HG02885 (cell line): Measurements from ENCODE around the gene PLD4.
"Not testable (repeated sequence)": the region's sequence is repeated elsewhere in the genome, so short reads cannot be mapped to it uniquely, and the experiment has no call there.

ENCODE experiments used
- ATAC-seq: cut with Tn5 transposase; IDR thresholded peaks from one replicate; pipeline ENCODE4 v1.9.1; 2021; ENCODE audit warnings: mild to moderate bottlenecking; ENCODE audit not compliant: unreplicated experiment, poor library complexity

PLD4 gene

GRCh38 chr14:104898195-104898558 is 26.5 kb upstream of the PLD4 start:
- no peak for ATAC-seq

DNA sequence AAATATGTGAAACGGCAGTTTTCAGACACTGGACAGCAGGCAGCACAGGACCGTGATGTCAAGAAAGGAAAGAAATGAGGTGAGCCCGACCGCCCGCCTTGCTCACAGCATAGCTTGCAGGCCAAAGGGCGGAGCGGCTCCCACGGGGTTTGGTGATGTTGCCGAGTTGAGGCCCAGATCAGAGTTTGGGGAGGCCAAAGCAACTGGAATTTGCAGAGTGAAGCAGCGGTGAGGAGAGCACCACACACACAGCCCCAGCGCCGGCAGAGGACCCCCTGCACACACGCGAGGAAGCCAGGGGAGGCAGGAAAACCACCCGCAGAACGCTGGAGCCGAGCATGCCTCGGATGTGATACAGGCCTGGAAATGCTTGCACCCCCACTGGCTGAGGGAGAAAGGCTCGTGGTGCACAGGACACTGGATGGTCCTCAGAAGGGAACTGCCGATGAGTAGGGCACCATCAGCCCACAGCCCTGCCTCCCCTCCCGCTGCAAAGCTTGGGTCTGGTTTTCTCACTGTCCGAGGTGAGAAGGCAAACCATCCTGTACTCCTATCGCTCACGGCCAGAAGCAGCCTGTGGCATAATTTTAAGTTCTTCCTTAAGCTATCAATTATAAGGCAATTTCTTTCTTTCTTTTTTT is 25.7 kb upstream of the PLD4 start:
- ATAC-seq: no peak

DNA sequence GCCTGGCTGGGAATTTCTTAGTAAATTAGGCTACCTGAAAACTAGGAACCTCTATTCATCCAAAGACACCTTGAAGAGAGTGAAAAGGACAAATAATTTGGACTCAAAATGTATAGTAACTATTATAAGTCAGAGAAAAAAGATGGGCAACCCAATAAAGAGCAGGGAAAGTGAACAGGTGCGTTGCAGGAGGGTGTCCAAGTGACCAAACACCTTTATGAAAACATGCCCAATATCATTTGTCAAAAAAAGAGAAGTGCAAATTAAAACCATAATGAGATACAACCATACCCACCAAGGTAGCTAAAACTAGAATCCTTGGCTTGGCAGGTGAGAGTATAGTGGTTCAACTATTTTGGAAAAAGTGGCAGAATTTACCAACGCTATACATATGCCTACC is 24.9 kb upstream of the PLD4 start:
- ATAC-seq: no peak

GRCh38 chr14:104900639-104901512 is 23.8 kb upstream of the PLD4 start:
- no peak for ATAC-seq

GRCh38 chr14:104903990-104904389 is 20.7 kb upstream of the PLD4 start:
- no peak for ATAC-seq

- not testable (repeated sequence) for ATAC-seq
These were observed 19.8 kb upstream of the PLD4 start for GRCh38 chr14:104904650-104905578.

DNA sequence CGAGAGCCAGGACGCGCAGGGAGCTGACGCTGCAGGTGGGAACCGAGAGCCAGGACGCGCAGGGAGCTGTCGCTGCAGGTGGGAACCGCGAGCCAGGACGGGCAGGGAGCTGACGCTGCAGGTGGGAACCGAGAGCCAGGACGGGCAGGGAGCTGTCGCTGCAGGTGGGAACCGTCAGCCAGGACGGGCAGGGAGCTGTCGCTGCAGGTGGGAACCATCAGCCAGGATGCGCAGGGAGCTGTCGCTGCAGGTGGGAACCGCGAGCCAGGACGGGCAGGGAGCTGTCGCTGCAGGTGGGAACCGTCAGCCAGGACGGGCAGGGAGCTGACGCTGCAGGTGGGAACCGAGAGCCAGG is 19.1 kb upstream of the PLD4 start:
- not testable (repeated sequence) for ATAC-seq

DNA sequence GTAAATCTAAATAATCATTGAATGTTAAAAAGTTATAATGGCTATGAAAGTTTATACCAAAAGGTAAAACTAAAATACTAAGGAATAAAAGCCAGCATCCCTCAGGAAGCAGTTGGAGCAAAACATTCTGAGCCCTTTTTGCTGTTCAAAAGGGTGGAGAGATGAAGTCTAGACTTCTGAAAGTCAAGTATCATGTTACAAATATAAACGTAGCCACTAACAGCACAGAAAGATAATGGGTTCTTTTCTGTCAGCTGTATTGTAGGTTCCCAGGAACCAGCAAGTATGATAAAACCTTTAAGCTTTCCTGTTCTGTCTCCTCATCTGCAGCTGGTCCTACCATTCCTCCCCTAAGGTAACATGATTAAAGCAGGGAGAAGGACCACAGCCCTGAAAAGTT is 16.4 kb upstream of the PLD4 start:
- ATAC-seq: no peak

- ATAC-seq: no peak
These were observed 12.6 kb upstream of the PLD4 start for GRCh38 chr14:104912053-104912452.

GRCh38 chr14:104913435-104913834 is 11.2 kb upstream of the PLD4 start:
- no peak for ATAC-seq

DNA sequence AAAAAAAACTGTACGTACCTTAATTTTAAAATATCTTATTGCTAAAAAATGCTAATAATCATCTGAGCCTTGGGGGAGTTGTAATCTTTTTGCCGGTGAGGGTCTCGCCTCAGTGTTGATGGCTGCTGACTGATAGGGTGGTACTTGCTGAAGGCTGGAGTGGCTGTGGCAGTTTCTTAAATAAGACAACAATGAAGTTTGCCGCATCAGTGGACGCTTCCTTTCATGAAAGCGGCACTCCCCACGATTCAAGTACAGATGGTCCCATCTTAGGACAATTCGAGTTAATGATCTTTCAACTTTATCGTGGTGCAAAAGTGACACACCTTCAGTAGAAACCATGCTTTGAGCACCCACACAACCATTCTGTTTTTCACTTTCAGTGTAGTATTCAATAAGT is 7.6 kb upstream of the PLD4 start:
- no peak for ATAC-seq

GRCh38 chr14:104917993-104918392 is 6.7 kb upstream of the PLD4 start:
- ATAC-seq: no peak

GRCh38 chr14:104919152-104919992 is 5.3 kb upstream of the PLD4 start:
- not testable (repeated sequence) for ATAC-seq

GRCh38 chr14:104919993-104920315 is 4.7 kb upstream of the PLD4 start:
- ATAC-seq: no peak

GRCh38 chr14:104923640-104924420 is 849 bp upstream of the PLD4 start:
- ATAC-seq: no peak

DNA sequence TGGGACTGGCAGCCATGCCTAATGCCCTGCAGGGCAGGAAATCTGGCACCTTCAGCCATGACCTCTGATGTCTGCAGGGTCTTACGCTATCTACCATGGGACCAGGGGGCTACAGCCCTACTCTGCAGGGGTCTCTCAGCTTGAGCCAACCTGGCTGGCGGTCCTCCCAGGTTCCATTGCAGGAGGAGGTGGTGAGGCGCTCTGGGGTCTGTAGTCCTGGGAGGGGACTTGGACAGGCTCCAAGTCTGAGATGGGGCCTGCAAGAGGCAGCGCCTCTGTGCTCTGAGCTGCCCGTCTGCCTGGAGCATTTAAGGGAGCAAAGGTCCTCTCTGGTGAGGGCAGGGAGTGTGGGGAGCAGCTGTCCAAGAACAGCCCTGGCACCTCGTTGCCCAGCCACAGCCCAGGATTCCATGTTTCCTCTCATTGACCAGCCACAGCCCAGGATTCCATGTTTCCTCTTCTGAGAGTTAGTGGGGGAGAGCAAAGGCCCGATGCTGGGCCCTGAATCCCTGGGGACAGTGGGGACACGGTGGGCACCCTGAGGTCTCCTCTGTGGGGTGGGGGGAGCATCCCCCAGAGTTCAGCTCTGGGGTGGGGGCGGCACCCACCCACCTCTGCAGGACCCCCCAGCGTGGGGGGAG is 655 bp downstream of the PLD4 start:
- ATAC-seq: no peak

- no peak for ATAC-seq
These were observed 1.4 kb downstream of the PLD4 start for GRCh38 chr14:104925855-104926609.
